Renal cortical epithelial cell (primary cell): Measurements from ENCODE around the gene VEPH1. TPM values are rescaled to one million over a fixed set of nuclear protein-coding genes. Genes with fewer than 3 reads are reported as not detected.

Experiments used
- DNase-seq: peaks from one replicate; pipeline ENCODE4 v3.0.0-alpha.2; 2011; ENCODE audit warnings: low read depth
- total RNA-seq: library from RNA; depleted of rRNA; stranded (reverse); fragments of >200 nt; gene quantifications from 2 replicates; pipeline ENCODE4 v1.2.3, GENCODE V29; 2014

Gene VEPH1
- total RNA-seq, 1 donor from 2014 or later = 15.5 TPM

DNA sequence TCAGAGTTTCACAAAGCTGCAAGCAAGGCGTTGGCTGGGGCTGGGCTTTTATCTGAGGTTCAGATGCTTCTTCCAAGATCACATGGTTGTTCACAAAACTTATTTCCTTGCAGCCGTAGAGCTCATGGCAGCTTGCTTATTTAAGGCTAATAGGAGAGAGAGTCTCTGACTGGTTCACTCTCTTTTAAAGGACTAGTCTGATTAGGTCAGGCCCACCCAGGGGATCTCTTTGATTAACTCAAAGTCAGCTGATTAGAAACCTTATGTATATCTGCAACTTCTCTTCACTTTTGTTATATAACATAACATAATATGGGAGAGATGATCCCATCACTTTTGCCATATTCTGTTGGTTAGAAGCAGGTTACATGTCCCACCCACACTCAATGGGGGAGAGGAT lies 243.4 kb downstream of the VEPH1 start:
- no peak for DNase-seq

DNA sequence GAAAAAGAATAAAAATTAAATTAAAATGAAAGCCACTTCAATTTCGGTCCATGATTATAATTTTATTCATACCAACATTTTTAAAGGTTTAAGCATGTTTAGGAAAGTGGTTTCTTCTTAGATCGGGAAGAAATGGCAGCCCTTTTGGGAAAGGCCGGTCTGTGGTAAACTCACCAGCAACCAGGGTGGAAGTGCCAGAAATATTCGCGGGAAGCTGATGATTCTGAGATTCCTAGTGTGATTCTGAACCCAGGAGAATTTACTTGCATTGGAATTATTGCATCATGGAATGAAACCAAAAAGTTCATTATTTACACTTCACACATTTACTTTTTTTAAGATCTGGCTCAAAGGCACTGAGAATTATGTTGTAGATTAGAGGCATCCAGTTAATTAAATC lies 246.1 kb downstream of the VEPH1 start:
- peak; percentile 15 for DNase-seq

DNA sequence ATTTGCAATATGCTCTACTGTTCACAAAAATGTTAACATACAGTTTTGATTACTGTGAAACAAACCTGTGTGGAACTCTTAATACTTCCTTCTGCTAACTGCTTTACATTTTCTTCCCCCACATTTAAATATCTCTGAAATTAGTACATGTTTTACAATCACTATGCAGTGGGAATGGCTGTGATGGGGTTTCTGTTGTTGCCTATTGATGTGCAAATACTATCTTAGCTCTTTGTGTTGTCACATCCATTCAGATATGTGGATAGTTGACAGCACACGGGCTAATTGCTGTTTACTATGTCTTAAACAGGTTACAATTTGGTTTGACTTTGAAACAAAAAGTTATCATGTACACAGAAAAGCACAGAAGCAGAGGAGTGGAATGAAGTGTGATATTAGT lies 247.4 kb downstream of the VEPH1 start:
- no peak for DNase-seq

DNA sequence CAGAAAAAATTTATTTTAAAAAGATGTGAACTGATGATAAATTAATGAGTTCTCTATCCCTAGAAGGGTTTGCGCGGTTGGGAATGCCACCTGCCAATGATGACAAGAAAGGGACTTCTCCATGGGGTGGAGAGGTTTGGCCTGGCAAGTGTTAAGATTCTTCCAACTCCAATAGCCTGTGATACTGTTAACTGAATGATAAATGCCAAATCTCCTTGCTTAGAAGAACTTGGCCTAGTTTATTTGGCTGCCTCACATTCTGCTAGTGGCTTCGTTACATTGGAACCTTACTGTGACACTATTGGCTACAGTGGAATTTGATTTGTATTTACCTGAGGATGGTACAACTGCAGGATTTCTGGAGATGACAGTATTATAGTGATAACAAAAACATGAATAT lies 251.5 kb downstream of the VEPH1 start:
- DNase-seq = no peak

DNA sequence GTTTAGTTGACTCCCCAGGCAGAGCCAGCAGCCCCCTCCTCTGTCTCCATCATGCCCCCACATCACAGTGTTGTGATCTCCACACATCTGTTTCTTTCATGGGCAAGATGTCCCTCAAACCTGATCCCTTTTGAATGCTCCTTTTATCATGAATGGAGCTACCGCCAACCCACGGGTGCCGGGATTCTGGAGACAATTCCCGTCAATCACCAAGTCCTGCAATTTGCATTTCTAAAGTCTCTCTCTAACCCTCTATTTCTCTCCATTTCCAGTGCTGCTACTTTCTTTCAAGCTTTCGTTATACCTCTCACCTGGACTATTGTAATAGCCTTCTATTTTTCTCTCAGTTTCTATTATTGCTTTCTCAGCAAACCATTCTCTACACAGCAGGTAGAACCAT lies 253.6 kb downstream of the VEPH1 start:
- DNase-seq = no peak

DNA sequence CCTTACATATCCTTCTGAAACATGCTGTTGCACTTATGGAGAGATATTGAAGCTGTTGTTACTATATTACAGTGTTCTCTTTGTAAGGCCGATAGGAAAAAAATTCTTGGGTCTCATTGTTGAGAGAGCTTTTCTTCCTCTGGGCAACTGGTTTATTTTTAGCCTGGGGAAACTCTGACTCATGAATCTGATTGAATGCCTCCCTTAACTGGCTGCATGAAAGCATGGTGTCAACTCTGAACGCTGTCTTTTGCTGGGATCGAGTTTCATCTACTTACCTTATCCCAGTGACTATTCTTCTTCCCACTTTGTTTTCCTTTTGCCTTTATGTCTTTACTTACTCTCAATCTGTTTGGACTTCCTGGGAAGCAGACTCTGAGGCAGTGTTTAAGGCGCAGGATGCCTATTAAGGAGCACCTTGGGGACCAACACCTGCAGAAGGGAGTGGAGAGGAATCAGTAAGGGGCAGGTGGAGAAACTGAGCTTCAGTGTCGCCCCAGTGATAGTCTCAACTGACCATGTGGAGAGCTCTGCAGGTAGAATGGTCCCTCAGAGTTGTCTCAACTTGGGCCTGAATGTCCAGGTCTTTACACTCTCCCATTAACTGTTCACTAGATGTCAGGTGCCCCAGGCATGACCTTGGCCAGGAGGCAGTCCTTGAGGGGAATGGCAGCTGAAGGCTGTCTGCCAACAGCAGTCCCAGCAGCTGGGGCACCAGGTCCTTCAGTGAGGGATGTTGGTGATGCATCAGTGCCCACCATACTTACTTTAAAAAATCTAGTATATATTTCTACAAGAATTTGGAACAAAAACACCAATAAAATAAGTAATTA lies 254.4 kb downstream of the VEPH1 start:
- peak; percentile 88 for DNase-seq

DNA sequence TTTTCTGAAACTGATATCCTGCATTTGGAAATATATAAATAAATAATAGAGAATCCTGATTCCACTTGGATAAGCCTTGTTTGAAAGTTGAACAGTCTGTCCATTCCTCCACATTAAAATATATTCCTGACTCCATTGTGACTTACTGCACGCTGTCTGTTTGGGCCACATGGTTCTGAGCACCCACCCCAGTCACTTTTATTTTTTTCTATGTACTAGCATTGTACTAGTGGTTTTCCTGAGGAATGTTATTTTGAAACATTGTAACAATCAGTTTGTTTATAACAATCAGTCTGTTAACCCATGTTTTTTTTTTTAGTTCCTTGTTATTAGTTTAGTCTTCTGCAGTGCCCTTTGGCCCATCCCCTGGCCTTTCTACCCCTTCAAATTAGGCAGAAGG lies 255.8 kb downstream of the VEPH1 start:
- DNase-seq = peak; percentile 49

DNA sequence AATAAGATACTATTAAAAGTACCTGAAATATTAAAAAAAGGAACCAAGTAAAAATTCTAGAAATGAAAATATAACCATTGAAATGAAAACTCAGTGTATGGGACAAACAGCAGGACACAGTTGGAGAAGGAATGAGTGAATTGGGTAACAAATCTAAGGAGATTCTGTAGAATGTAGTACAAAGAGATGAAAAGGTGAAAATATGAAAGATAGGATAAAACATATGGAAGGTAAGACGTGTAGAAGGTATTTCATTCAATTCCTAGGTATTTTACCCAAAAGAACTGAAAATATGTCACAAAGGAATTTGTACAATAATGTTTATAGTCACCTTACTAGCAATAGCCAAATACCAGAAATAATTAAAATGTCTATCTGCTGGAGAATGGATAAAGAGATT lies 260.4 kb downstream of the VEPH1 start:
- DNase-seq = no peak

DNA sequence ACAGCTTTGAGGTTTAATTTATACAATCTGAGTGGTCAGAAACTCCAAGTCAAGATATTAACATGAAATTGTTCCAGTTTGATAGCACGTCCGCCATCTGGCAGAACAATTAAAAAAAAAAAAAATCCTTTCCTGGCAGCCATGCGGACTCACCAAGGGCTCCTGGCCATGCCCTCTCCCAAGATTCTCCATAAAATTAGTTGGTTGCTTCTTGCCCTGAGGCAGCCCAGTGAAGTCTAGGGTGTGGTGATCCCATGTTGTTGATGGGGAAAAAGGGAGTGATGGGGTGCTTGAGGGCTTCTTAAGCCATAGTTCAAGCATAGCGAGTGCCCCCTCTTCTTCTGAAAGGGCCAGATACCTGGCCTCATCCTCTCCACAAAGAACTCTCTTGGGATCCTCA lies 261.6 kb downstream of the VEPH1 start:
- no peak for DNase-seq

DNA sequence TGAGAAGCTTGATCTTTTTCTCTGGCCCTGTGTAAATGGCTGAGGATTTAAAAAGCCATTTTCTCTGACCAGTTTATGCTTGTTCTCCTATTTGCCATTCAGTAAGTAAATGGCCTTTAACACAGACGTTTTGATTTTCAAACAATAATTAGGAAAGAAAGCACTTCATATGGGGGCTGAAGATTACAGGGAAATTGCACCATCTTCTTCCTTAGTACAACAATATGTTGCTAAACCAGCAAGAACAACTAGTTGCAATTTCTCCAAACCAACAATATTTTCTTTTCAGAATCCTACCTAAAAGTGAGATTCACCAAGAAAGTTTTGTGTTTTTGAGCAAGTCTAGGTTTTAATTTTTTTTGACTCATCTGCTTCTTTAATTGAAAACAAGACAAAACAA lies 262.8 kb downstream of the VEPH1 start:
- no peak for DNase-seq

DNA sequence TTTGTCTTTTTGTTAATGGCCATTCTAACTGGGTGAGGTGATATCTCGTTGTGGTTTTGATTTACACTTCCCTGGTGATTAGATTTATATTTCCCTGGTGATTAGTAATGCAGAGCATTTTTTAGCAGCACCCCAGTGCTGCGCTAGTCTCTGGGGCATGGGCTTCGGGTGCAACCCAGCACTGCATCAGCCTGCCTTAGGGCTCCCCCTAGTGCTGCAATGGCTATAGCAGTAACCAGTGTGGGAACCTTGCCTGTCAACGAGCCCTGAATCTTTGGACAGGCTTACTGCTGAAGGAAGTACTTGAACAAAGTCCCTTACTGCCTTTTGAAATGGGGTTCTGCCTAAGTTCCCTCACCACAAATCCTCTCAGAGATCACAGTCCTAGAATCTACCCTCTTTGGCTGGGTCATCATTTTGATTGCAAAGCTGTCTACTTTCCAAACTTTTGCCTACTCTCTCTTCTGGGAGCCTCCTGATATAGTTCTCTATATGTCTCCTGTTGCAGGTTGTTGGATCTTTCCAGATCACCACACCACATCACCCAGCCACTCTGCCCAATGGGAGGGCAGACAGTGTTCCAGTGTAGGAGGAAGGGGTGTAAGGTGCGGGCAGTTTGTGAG lies 264.0 kb downstream of the VEPH1 start:
- peak; percentile 51 for DNase-seq

DNA sequence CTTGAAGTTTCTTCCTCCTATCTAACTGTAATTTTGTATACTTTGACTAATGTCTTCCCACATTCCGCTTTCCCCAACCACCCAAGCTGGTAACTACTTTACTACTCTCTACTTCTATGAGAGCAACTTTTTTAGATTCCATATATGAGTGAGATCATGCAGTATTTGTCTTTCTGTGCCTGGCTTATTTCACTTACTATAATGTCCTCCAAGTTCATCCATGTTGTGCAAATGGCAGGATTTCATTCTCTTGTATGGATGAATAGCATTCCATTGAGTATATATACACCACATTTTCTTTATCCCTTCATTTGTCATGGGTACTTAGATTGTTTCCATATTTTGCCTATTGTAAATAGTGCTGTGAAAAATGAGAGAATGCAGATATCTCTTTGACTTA lies 264.8 kb downstream of the VEPH1 start:
- DNase-seq = no peak

DNA sequence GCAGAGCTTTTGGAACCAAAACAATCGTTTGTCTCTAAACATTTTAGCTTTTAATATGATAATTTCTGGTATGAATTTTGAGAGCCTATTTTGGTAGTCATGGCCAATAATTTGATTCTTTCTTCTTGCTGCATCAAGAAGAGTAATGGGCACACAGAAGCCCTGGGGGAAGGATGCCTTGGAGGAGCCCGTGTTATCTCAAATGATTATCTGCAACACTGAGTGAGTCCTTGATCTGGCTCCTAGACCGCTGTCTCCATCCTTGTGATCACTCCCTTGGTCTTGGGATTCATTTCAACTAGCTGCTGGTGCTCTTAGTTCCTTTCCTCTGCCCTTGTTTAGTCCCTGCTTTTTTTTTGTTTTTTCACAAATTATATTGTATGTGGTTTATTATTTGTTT lies 265.3 kb downstream of the VEPH1 start:
- DNase-seq = no peak

DNA sequence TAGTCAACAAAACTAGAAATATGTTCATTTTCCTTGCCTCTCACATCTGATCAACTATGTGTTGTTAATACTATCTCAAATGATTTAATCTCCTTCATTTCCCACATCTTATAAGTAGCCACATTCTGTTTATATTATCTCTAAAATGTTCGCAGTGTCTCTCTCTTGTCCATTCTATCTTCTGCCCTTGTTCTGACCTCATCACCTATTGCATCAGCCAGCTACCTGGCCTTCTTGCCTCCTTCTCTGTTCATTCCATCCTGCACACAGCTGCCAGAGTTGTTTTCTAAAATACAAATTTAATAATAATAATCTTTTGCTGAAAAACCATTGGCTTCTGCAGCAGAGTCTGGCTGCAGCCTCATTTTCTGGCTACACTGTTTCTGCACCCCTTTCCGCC lies 267.9 kb downstream of the VEPH1 start:
- no peak for DNase-seq

DNA sequence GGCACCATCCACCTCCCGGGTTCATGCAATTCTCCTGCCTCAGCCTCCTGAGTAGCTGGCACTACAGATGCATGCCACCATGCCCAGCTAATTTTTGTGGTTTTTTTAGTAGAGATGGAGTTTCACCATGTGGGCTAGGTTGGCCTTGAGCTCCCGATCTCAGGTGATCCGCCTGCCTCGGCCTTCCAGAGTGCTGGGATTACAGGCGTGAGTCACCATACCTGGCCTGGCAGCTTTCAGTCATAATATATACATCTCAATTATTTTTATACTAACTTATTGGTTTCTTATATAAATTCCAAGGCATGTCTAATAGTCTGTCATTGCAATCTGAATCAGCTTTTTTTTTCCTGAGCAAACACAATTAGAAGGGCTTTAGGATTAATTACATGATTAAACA lies 269.3 kb downstream of the VEPH1 start:
- no peak for DNase-seq

DNA sequence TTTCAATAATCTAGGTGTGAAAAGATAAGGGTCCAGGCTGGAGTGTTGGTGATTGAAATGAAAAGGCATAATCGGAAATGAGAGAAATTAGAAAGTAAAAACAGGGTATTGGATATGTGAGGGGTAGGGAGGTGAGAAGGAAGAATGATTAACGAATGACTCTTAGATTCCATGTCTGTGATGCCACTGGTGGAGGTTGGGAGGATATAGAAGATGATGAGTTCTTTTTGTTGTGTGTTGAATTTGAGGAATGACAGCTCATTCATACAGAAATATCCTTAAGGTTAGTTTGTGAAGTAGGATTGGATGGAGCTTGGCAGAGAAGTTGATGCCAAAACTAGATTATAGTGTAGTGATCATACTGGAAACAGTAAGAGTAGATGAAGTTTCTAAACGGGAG lies 271.1 kb downstream of the VEPH1 start:
- no peak for DNase-seq

DNA sequence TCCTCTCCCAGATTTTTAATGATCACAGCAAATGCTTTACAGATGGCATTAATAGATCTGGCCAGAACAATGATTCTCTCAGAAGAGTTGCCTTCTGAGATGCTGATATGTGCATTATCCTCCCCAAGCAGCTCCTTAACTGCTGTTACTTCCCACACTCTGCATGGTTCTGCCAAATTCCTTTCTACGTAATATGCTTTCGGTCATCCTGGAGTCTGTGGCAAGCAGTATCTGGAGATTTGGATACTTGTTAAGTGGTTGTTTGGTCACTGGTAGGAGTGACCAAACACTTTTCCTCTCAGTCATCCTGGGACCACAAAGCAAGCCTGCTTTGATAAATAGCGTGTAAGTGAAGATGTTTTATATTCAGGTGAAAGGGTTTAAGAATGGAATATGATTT lies 272.1 kb downstream of the VEPH1 start:
- no peak for DNase-seq

DNA sequence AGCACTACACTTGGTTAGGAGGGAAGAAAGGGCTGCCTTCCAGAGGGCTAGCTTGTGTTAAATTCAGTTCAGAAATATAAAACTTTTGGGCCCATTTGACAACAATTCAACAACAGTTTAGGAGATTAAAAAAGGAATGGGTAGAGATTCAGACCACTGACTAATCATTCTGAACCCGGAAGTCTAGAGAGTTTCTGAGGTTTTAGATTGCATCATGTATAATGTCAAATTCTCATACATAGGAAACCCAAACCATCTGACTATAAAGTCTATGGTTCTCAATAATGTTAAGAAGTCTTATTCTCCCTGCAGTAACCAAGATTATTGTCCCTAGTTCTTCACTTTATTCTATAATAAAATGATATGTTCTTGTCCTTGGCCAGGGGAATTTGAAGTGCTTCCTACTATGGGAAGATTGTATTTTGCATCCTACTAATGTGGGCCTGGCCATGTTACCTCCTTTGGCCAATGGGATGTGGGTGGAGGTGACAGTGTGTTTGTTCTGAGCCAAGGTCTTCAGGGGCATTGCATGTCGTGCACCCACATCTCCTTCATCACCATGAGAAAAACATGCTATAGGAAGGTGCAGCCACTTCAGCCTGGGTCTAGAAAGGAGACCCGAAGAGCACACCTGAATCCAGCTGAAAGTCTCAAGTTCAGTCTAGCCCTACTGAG lies 276.9 kb downstream of the VEPH1 start:
- DNase-seq = no peak

DNA sequence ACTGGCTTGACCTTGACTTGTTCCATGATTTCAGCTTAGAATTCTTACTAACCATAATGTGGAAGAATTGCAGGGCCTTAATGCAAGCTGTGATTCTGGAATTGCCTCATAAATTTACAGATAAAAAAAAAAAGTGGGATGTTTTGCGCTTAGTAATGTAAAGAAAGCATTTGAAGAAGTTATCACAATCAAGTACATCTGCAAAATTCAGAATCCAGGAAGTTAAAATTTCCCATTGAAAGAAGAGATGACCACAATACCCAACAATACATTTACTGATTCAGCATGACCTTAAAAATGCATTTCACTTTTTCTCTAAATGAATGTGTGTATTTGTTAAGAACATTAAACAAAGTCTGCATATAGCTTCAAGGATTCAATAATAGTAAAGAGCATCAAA lies 278.2 kb downstream of the VEPH1 start:
- no peak for DNase-seq

DNA sequence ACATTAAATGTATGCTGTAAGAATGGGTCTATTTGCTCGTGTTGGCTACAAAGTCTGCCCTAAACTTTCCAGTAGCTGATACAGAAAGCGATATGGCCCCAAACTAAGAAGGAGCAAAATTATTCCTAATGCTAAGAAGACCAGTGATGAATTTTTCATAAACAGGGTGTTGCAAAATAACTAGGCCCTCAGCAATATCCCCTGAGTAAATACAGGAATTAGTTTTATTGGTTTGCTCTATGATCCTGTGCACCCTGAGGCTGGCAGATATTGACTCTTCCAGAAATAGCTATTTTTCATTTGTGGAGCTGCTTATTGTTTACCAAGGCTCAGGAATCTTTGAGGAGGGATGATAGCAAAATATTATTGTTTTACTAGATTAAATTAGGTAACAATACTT lies 282.3 kb downstream of the VEPH1 start:
- no peak for DNase-seq

DNA sequence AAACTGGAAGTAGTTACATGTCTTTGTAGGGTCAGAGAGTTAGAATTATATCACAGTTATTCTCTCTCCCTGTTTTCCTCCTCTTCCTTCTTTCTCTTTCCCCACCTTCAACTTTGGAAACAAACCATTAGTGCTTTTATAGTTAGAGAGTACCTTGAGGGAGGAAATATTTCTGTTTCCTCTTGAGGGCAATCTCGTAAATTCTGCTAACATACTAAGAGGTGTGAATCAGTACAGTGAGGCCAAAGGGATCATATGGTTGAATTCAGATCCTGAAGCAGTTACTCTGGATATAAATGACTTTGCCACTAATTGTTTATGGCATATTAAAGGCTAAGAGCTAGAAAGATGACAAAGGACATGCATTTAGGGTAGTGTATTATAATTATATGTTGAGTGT lies 283.0 kb downstream of the VEPH1 start:
- DNase-seq = no peak

DNA sequence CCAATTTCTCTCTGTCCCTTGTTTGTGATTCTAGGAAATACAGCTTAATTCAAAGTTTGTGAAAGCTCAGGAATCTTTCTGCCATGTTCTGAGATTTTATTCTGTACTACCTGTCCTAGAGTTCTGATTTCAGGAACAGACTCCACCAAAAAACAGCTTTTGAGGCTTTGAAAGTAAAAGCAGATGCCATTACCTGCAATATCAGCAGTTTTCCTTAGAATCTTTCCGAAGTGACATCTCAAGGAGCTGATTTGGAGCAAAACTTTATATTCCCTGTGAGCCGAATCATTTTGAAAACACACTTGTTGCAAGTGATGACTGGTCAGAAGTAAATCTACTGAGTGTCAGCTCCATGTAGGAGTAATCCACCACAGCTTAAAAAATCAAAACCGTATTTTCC lies 284.0 kb downstream of the VEPH1 start:
- DNase-seq = no peak
